Body of pancreas (tissue), 4 donors: ENCODE data around the gene GJA9.

Experiments used
- POLR2A ChIP-seq, 3 donors: fragments of 450-650 bp; IDR thresholded peaks; one replicate each; pipeline ENCODE4 v1.6.1; 2016; ENCODE audit warnings: antibody characterized with exemption in 3 of 3, mild to moderate bottlenecking in 2 of 3
- TF ChIP-seq, protein P1 (sequence below), 7 experiments: fragments of 450-650 bp in 4 of 7; fragments of 200-600 bp in 3 of 7; sonication (generic) in 3 of 7; IDR thresholded peaks; one replicate each; pipeline ENCODE4 v1.5.1; 2016 to 2019; ENCODE audit warnings: antibody characterized with exemption in 7 of 7

DNA sequence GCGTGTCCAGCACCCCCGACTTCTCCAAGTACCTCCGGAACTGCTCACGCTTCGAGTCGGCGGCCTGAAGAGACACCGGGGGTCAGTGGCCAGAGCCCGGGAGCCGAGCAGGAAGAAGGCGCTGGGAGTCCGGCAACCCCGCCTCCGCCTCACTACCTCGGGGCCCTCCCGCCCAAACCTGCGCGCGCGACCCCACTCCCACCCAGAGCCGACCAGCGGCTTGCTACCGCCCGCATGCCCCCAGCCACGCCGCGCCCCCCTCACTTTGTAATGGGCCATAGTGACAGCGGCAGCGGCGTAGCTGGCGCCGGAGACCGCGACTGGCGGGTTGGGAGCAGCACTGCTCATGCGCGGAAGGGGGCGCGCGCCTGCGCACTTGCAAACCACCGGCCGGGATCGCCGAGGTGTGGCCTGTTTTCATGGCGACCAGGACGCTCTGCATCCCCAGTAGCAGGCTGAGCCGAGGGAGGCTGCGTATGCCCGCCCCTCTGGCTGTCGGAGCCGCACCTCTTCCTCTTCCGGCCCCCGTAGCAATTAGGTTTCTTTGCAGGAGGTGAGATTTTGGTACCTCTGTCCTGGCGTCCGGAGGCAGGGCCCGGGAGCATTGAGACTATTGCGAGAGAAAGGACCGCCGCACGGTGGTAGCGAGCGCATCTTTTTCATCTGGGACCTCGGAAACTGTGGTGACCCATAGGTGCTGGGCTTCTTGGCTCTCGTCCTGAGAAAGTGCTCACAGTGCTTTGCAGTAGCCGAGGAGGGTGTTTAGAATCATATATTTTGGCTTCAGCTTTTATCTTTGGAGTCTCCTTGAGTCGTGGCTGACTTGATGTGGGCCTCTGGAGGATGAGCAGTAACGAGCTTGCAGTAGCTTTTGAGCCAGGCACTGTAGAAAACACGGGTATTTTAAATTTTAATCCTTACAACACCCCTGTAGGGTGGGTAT lies 8.1 kb downstream of the GJA9 start, which contains the start of gene MYCBP:
- peak in 2 of 3 donors; percentile 60 to 68 for TF ChIP-seq POLR2A (IDR thresholded peaks at IDR 0.05)
- TF ChIP-seq, protein P1, sequence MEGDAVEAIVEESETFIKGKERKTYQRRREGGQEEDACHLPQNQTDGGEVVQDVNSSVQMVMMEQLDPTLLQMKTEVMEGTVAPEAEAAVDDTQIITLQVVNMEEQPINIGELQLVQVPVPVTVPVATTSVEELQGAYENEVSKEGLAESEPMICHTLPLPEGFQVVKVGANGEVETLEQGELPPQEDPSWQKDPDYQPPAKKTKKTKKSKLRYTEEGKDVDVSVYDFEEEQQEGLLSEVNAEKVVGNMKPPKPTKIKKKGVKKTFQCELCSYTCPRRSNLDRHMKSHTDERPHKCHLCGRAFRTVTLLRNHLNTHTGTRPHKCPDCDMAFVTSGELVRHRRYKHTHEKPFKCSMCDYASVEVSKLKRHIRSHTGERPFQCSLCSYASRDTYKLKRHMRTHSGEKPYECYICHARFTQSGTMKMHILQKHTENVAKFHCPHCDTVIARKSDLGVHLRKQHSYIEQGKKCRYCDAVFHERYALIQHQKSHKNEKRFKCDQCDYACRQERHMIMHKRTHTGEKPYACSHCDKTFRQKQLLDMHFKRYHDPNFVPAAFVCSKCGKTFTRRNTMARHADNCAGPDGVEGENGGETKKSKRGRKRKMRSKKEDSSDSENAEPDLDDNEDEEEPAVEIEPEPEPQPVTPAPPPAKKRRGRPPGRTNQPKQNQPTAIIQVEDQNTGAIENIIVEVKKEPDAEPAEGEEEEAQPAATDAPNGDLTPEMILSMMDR (IDR thresholded peaks at IDR 0.05): peak in 3 of 7 experiments; percentile 17 to 33 (median 32)
